Measurements from ENCODE around the gene LRRC8C.
A peak's percentile ranks its signal among the peaks of the same experiment; 100 is the strongest.
"Not testable (repeated sequence)": the region's sequence is repeated elsewhere in the genome, so short reads cannot be mapped to it uniquely, and the experiment has no call there.

LRRC8C gene

DNA sequence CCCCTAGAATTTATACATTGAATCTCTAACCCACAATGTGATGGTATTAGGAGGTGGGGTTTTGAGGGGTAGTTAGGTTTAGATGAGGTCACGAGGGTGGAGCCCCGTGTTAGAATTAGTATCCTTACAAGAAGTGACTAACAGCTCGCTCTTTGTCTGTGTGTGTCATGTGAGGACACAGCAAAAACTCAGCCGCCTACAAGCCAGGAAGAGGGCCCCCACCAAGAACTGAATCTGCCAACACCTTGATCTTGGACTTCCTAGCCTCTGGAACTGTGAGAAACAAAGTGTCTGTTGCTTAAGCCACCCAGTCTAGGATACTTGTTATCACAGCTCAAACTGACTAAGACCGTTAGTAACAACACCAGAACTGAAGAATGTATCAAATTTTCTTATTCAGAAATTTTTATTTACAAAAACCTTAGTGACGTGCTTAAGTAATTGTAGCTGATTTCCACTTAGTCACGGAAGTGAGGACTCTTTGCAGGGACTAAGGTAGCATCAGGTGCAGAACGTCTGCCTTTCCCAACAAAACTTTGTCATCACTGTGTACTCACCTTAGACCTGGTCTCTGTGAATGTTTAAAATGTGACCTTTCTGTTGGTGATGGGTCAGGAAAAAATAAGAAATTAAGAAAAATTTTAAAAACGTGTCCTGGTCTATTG, 24.5 kb upstream of the LRRC8C start:
- no peak for DNase-seq

DNA sequence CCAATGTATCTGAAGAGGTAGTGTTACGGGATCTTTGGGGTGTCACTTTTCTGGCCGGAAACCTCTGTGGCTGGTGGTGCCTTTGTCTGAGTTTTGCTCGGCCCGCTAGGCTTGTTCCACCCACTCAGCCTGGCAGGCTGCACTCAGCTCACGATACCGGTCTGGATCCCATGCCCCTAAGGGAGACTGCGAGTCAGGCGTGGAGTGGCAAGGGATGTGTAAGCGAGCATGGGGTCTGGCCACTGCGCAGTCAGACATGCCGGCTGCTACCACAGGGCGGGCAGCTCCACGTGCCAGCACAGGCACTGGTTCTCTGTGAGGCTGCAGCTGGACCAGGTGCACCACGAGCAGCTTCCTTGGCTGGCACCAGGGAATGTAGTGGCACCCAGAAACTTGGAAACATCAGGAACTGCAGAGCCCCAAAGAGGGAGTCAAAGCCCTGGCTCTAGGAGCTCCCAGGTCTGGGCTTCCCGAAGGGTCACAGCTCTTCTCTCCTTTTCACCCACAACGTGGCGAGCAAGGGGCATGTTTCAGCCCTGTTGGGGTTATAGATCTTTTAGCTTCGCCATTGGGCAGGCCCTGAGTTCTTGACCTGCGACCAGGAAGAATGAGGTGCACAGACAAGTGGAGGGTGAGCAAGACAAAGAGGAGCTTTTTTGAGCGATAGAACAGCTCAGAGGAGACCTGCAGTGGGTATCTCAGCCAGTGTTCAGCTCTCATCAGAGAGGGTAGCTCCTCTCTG, 23.8 kb upstream of the LRRC8C start:
- DNase-seq: no peak

DNA sequence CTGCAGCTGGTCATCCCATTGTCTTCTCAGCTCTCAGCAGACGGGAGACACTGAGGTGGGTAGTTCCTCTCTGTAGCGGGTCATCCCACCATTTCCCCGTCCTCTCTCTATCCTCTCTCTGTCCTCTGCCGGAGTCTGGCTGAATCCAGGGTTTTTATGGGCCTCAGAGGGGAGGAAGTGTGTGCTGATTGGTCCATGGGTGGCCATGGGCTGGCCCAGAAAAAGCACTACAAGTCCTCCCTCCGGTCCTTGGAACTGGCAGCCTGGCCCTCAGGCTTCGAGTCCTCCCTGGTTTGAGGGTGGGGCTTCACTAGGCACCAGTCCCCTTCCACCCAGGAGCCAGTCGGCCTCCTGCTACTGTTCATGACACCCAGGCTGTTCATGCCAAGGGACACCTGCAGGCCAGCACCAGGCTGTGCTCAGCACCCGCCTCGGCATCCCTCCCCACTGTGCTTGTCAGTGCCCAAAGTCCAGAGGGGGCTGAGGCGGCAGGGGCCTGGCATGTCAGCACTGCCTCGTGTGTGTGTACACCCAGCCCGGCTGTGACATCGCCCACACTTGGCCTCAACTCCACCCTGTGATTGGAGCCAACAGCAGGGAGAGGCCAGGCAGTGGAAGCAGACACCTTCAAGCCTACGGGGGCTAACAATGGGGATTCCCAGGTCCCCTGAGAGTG, 23.0 kb upstream of the LRRC8C start:
- DNase-seq: no peak

DNA sequence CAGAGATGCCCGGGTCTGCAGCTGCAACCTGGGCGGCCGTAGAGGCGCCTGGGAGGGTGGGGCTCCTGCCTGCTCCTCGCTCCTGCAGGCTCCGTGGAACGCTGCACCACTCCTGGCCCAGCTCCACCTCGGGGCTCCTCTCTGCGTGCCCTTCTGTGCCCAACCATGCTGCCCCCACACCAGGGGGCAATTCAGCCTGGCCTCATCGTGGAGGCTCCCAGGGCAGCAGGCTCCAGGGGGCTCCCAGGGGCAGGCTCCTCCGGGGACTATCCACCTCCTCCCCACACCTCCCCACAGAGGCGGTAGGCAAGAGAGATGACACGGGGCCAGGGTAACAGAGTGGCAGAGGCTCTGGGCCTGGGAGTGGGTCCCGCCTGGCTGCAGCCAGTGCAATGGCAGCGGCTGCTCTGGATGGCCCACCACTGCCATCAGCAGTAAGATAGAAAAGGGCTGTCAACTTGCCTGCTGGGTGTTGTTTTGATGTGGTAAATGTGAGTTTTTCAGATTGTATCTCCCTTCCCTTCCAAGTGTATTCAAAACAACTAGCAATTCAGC, 22.4 kb upstream of the LRRC8C start:
- DNase-seq: no peak

DNA sequence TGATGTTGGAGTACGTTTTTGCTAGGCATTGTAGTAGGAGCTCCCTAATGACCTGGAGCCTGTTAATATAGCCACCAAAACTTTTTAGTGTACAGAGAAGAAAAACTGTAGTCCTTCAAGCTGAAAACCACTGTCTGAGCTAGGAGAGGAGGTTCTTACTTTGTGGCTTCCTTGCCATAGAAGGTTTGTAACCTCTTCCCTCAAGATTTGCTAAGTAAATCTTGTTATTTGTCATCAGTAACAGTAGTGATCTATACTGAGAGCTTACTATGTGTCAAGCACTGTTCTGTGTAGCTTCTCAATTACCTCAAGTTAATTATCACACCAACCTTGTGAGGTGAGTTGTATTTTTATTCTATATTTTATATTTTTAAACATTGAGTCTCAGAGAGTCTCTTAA, 21.2 kb upstream of the LRRC8C start:
- no peak for DNase-seq

DNA sequence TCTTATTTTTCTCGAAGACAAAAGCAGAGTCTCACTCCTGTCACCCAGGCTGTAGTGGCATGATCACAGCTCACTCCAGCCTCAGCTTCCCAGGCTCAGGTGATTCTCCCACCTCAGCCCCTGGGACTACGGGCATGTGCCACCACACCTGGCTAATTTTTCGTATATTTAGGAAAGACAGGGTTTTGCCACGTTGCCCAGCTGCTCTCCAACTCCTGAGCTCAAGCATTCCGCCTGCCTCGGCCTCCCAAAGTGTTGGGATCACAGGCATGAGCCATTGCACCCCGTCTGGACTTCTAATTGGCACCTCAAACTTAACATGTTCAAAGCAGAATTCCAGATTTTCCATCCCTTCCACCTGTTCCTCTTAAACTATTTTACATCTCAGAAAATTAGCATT, 19.0 kb upstream of the LRRC8C start:
- DNase-seq: no peak

DNA sequence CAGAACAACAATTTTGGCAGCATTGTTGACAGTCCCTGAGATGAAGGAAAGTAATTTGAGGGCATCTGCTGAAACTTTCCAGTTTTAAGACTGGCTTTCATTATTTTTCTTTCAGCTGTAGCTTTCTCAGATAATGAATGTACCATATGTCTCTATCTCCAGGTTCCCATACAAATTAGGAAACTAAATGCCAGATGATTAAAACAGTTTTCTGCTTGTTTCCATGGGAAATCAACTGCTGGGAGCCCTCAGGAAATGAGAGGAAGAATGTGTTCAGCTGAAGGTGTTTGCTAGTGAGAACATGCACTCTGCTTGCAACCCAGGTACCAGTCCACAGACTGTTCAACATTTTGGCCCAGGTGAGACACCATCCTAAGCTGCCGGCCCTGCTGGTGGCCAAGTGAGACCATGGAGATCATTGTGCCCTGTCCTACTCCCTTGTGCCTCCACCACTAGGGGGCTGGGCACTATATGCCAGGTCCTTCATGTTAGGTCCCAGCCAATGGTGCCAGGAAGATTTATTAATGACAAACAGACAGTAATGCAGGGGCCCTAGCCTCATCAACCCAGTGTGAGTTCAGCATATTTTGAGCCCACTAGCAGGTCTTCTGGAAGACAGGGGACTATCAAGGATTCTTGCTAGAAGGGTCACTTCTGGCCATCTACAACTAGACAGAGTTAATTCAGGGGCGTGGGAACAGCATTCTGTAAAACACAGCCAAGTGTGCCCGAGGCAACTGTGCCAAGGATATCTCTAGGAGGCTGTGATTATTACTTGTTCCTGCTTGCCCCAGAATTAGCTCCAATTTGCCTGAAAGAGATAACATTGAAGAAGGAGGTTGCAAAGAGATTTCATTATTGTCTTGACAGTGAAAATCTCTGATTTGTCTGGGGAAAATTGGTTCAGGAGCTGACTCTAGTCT, 17.0 kb upstream of the LRRC8C start:
- DNase-seq: no peak

DNA sequence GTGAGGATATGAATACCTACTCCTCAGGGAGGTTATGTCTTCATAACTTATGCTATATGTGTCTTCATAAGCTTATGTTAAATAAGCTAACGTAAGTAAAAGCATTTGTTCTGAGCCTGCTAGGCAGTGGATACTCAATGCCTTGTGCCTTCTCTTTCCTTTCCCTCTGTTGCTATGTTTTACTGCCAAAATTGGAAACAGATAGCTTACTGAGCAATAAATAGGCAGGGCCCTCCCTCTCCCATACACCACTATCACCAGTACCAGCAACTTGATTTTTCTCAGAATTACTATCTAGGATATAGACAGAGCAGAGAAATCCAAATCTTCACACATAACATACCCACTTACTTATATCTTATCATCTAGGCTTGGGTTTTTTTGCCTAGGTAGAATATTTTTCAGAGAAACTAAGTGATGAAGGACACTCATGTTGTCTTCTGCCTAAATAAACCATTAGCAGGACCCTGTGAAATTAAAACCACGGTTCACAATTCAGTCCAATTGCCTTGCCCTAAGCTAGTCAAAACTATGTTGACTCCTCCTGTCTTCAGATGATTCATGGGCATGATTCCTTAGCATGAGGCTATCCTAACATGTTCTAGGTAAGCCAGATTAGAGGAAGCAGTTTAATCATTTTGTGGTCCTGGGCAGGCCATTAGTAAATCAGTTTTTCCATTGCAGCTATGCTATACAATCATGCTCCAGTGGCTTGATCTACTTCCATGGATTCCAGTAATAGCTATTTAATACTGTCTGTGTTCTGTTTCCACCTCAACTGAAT, 15.9 kb upstream of the LRRC8C start:
- no peak for DNase-seq

DNA sequence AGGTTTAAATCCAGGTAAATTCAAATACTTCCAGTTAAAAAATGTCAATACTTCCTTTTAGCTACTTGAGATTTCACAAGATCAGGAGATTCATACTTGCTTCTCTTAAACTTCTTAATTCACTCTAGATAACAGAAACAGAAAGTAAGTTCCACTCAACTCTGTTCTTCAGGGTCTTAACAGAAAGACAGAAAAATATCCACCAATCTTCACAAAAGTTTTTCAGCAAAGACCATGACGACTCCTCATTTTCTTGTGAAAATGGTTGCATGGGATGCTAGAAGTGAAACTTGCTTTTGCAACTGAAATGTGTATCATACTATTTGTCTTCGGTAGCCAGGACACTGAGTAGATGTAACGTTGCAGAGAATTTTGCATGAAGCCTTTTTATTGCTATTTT, 12.3 kb upstream of the LRRC8C start:
- DNase-seq: no peak

DNA sequence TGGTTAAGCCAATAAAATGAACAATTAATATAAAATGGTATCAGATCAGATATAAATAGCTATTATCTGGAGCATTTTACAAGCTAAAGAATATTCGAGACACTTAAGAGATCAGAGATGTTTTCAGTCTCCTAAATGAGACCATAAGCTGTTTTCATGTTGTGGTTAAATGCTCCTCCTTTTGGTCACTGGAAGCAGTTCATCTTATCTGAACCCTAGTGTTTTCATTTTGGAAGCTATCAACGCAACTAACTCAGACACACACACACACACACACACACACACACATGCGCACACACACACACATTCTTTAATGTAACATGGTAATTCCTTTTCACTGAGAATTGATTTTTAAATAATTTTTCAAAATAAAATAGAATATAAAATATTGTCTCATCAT, 10.0 kb upstream of the LRRC8C start:
- DNase-seq: no peak

DNA sequence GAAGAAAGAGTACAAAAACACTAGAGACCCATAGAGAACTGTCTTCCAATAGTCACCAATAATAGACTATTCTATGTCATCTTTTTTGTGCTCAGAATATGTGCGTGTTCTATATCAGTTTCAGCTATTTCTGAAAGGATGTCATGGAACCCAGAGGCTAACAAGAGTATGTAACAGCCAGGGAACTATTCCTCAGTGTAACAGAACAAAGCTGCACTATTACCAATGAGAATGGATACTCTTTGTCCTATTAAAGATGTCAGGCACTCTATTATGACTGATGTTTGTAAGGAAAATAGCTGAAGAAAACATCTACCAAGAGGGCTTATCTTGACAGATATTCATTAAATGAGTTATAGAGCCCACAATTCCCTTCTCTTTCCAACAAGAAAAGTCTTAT, 8.6 kb upstream of the LRRC8C start:
- DNase-seq: no peak

DNA sequence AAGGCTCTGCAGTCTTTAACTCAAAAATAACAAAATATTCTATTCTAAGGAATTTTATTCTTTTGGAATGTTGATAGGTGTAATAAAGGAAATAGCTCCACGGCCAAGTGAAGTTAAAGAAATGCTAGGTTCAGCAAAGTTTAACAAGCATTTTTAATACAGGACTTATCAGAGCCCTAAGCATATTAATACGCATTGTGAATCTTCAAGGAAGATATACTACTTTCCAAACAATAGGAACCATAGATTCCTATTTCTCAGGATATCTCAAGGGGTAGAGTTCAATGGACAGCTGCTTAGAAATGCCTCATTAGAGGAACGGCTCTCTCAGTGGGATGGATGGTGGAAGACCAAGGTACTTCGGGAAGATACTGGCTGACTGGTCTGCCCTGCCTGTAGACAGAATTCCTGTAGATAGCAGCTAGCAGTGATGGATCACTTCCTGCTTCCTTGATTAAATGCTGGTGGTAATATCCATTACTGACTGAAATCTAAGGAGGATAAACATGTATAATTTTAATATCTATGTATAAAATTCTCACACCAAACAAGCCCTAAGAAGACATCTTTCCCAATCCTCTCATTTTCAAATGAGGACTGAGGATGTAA, 8.1 kb upstream of the LRRC8C start:
- no peak for DNase-seq

DNA sequence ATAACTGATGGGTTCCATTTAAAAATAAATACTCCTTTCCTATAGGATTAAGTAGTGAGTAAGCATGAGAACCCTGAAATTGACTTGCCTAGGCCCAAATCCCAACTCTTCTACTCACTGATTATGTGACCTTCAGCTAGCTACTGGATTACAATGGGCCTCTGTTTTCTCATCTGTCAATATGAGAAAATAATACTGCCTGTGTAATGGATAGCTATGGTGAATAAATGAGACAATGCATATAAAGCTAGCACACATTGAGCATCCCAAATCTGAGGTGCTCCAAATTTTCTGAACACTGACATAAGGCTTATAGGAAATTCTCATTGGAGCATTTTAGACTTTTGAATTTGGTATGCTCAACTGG, 5.3 kb upstream of the LRRC8C start:
- DNase-seq: no peak

DNA sequence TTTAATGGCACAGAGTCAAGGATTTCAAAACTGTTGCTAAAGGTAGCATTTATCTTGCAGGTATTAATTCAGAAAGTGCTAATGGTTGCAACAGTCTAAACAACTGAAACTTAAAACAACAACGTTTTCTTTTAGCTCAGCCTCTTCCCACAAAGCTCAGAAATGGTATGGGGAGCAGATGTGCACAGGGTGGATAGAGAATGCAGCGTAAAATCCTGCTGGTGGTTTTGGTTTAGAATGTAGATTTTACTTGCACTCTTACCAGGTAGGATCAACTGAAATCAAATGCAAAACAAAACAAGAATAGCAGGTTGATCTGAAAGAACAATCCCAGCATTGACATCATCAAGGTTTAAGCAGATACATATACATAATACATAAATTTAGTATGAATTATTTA, 3.8 kb upstream of the LRRC8C start:
- DNase-seq: no peak

DNA sequence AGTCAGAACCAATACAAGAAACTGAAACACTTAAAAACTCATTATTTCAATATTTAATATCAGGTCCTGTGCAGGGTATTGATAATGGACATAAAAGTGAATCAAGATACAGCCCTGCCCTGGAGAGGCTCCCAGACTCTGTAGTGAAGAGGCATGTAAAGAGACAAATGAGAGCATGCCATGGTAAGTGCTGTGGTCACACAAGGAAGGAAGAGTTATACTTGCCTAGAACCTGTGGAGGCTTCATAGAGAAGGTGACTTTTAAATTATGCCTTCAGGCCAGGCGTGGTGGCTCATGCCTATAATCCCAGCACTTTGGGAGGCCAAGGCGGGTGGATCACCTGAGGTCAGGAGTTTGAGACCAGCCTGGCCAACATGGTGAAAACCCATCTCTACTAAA, 3.3 kb upstream of the LRRC8C start:
- not testable (repeated sequence) for DNase-seq

DNA sequence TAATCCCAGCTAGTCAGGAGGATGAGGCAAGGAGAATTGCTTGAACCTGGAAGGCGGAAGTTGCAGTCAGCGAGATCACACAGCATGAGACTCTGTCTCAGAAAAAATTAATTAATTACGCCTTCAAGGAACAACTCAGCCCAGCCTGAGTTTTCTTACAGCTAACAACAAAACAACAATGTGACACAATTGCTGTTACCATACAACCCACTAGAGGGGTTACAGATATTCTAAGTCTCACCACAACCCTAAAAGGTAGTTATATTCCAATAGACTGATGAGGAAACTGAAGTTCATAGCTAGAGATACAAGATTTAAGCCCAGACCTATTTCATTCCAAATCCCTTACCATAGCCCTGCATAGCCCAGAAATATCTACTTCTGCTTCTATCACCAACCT, 2.9 kb upstream of the LRRC8C start:
- no peak for DNase-seq

DNA sequence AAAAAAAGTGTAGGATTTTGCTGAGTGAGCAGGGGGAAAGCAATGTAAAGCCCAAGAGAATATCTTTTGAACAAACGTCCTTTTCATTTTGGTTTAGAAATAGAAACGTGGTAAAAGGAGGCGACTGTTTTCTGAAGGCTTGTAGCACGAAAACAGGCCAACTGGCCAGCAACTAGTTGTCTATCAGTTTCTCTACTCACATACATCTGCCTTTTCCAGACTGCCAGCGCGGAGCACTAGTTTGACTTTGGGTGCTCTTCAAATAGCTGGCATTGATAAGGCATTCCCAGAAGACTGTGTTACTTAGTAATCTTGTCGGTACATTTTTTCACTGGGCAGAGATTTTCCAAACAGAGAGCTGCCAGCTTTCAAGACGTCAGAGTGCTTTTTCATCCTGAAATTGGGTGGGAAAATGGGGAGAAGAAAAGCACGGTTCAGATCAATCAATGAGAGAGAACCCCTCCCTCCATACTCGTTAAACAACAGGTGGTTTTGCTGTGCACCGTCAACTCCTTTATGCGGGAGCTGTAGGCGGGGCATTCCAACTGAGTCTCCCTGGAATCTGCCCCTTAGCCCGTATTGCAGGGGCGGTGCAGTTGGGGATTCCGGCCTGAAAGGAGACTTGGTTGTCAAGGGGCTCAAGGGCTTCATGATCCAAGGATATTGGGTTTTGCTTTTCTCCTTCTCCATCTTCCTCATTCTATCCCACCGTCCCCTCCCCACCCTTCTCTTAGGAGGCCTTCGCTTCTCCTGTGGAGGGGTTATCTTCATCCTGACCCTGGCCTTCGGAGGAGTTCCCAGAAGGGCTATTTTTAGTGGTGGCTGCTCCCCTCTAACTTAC, 884 bp upstream of the LRRC8C start:
- DNase-seq: no peak

DNA sequence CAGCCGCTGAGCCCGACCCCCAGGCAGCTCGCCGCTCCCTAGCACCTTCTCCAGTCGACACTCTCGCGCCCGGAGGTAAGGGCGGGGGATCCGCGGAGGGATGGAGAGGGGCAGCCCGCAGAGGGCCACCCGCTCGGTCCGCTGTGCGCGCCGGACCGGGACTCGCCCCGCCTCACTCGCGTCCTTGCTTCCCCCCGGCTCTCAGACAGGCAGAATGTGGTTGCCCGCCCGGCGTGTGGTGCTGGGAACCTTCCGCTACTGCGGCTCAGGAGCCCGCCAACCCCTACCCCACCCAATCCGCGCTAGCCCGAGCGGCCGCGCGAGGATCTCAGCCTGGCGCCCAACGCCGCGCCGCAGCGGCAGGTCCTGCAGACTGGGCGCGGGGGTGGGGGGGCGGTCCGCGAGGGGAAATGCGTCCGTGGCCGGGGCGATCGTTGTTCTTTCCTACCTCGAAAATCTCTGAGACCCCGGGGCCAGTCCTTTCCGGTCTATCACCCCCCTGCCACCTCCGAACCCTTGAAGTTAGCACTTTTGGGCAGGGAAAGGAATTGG, 404 bp downstream of the LRRC8C start:
- peak; percentile 39 for DNase-seq

DNA sequence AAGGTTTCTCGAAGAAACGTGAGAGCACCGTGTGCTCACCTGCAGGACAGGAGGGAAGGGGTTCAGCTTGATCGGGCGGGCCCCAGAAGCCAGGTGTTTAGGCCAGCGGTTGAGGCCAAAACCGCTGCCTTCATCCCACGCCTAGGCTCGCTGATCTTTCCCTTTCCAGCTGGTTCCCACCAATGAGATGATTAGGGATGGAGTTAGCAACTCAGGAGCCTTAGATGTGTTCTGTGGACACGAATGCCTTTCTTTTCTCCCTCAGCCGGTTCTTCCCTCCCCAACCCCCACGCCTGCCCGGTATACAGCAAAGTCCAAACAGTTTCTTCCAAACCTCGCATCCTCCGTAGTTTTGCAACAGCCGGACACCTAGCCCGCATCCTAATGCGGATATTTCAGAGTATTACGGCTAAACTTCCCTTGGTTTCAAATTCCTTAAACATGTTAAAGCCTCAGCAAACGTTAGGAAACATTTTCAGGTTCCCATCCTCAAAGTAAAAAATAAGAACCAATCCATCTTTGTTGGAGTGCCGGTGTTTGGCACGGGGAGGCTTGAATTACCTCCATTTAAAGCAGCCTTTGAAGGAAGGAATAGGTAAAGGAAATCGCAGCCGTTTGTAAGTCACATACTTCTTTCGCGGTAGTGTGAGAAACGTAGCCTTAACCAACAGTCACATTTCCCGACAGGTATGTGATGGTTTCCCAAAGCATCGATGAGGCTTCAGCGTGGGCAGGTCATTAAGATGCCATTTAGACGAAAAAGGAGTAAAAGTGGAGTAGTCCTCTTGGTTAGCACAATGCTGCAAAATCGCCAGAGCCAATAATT, 1.1 kb downstream of the LRRC8C start:
- no peak for DNase-seq
